Small intestine (tissue), 7 donors: ENCODE results near the gene SS18L1. TPM values are rescaled to one million over a fixed set of nuclear protein-coding genes. Genes with fewer than 3 reads are reported as not detected.

ENCODE experiments used
- DNase-seq, 2 donors: peaks; one replicate each; pipeline versions ENCODE4 v3.0.0 to v3.0.0-alpha.2; 2013
- FAIRE-seq: peaks from 2 replicates; lab custom pipeline; 2012; peaks lifted over from hg19 to GRCh38; lab: Jason Lieb, UNC
- H3K27ac ChIP-seq, 3 donors: one replicate each; pipeline ENCODE4 v1.5.1; 2013; ENCODE audit warnings: low read length in 2 of 3, mild to moderate bottlenecking in 2 of 3, control low read depth in 1 of 3, inconsistent platforms in 1 of 3, low read depth in 1 of 3, moderate library complexity in 1 of 3
- H3K27me3 ChIP-seq, 3 donors: one replicate each; pipeline ENCODE4 v1.6.1; 2013; ENCODE audit warnings: low read length in 3 of 3, inconsistent platforms in 1 of 3; ENCODE audit not compliant: control insufficient read depth in 3 of 3, insufficient read depth in 3 of 3
- H3K36me3 ChIP-seq, 3 donors: one replicate each; pipeline ENCODE4 v1.6.1; 2013; ENCODE audit warnings: low read length in 3 of 3, inconsistent platforms in 1 of 3, low read depth in 1 of 3, mild to moderate bottlenecking in 1 of 3, moderate library complexity in 1 of 3; ENCODE audit not compliant: control insufficient read depth in 3 of 3, insufficient read depth in 2 of 3
- H3K4me1 ChIP-seq, 3 donors: one replicate each; pipeline ENCODE4 v1.6.1; 2013; ENCODE audit warnings: low read length in 2 of 3, inconsistent platforms in 1 of 3, low read depth in 1 of 3, mild to moderate bottlenecking in 1 of 3, moderate library complexity in 1 of 3; ENCODE audit not compliant: control insufficient read depth in 3 of 3, insufficient read depth in 2 of 3
- H3K4me3 ChIP-seq, 3 donors: one replicate each; pipeline ENCODE4 v1.5.1; 2013; ENCODE audit warnings: low read length in 3 of 3, control low read depth in 1 of 3, inconsistent platforms in 1 of 3, low read depth in 1 of 3, mild to moderate bottlenecking in 1 of 3, moderate library complexity in 1 of 3
- H3K9me3 ChIP-seq, 2 donors: one replicate each; pipeline ENCODE4 v1.6.1; 2013; ENCODE audit warnings: low read depth in 1 of 2, low read length in 1 of 2; ENCODE audit not compliant: control insufficient read depth in 2 of 2, insufficient read depth in 1 of 2
- WGBS, 3 donors: extraction: QIAGEN DNeasy Blood & Tissue Kit; methylation state at CpG; one replicate each; pipeline ENCODE4 v1.1.7; 2013; 5-methylcytosine and 5-hydroxymethylcytosine counted together
- polyA plus RNA-seq, 4 donors: library from polyadenylated mRNA; stranded (reverse) in 3 of 4; unstranded in 1 of 4; fragments of 200-250 nt in 3 of 4; fragments of 120-200 nt in 1 of 4; gene quantifications; one replicate each; pipeline versions ENCODE4 v1.2.1 to v1.2.3, GENCODE V29; 2013
- donor health status: healthy with polysubstance abuse.
- donor health status: control.
- donor health status: control.
- donor health status: Bipolar disorder and iron deficiency.
- donor health status: healthy.

Gene SS18L1
- polyA plus RNA-seq, 4 donors = 7.5 to 17.5 (median 11.3) TPM

DNA sequence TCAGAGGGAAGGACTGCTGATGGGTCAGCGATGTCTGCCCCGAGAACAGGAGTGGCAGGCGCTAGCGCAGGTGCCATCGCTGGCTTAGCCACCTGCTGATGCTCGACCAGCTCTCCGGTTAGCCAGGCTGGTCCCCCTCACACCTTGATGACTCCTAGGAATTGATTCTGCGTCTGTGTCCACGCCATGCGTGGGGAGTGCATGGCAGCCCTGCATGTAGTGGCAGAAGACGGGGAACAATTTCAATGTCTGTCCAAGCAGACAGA lies 6.7 kb downstream of the SS18L1 start:
- WGBS, 3 donors = 95 to 97% (median 96%) methylated on average over 11 of the region's 11 CpGs
- H3K27ac ChIP-seq = no peak overlapping the region
- H3K36me3 ChIP-seq = peaks cover 0 to 37% (median 0%) of the 10 kb centered on the region in 3 donors
- peaks cover 2 to 8% of the 10 kb centered on the region in 2 donors for H3K9me3 ChIP-seq
- H3K4me1 ChIP-seq = peaks cover 0 to 5% (median 0%) of the 10 kb centered on the region in 3 donors
- DNase-seq (no peak), FAIRE-seq (no peak)
- no peaks in the 10 kb centered on the region for H3K27me3 ChIP-seq
- no peak overlapping the region for H3K4me3 ChIP-seq

DNA sequence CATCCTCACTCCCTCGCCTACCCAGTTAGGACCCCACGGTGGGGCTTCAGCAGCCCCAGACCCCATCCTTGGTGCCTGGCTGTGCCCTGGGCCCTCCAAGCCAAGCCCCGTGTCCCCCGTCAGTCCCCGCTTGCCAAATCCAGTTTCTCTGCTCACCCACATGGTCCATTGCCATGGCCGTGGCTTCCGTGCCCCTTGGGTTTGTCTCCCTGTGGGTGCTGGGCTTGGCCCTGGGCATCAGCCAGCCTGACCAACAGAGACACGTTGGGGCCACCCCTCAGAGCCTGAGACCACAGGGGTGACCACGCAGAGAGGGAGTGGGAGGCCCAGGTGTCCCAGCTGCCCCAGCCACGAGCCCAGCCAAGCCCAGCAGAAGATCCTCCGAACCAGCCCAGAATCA lies 7.7 kb downstream of the SS18L1 start:
- WGBS, 3 donors = 91 to 93% (median 91%) methylated on average over 10 to 11 of the region's 11 CpGs
- Histone ChIP-seq H3K36me3 (peaks cover 0 to 35% (median 0%) of the 10 kb centered on the region in 3 donors), H3K4me1 (peaks cover 0 to under 1% (median 0%) of the 10 kb centered on the region in 3 donors), H3K27me3 (no peaks in the 10 kb centered on the region), H3K9me3 (peaks cover 2 to 8% of the 10 kb centered on the region in 2 donors), H3K4me3 (no peak overlapping the region), H3K27ac (no peak overlapping the region)
- DNase-seq = no peak
- FAIRE-seq = no peak

DNA sequence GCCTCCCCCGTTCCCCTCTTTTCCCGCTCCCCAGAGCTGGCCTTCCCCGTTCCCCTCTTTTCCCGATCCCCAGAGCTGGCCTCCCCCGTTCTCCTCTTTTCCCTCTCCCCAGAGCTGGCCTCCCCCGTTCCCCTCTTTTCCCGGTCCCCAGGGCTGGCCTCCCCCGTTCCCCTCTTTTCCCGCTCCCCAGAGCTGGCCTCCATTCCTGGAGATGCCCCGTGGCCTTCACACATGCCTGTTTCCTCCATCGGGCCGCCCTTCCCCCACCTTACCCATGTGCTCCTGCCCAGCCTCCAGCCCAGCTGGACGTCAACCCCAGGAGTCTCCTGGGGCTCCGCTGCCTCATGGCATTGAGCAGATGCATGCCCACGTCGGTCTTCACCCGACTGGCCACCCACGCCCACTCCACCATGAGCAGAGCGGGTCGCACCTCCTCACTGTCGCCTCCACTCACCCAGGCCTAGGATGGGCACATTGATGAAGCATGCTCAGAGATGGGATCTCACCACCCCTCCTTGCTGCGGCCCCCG lies 8.3 kb downstream of the SS18L1 start:
- H3K27ac ChIP-seq = no peak overlapping the region
- no peak for FAIRE-seq
- no peak overlapping the region for H3K4me3 ChIP-seq
- peaks cover 0 to 4% (median 0%) of the 10 kb centered on the region in 3 donors for H3K4me1 ChIP-seq
- WGBS, 3 donors = 88 to 92% (median 90%) methylated on average over 20 to 23 of the region's 23 CpGs
- H3K27me3 ChIP-seq = no peaks in the 10 kb centered on the region
- H3K36me3 ChIP-seq = peaks cover 0 to 33% (median 0%) of the 10 kb centered on the region in 3 donors
- DNase-seq = no peak
- peaks cover 2 to 8% of the 10 kb centered on the region in 2 donors for H3K9me3 ChIP-seq

DNA sequence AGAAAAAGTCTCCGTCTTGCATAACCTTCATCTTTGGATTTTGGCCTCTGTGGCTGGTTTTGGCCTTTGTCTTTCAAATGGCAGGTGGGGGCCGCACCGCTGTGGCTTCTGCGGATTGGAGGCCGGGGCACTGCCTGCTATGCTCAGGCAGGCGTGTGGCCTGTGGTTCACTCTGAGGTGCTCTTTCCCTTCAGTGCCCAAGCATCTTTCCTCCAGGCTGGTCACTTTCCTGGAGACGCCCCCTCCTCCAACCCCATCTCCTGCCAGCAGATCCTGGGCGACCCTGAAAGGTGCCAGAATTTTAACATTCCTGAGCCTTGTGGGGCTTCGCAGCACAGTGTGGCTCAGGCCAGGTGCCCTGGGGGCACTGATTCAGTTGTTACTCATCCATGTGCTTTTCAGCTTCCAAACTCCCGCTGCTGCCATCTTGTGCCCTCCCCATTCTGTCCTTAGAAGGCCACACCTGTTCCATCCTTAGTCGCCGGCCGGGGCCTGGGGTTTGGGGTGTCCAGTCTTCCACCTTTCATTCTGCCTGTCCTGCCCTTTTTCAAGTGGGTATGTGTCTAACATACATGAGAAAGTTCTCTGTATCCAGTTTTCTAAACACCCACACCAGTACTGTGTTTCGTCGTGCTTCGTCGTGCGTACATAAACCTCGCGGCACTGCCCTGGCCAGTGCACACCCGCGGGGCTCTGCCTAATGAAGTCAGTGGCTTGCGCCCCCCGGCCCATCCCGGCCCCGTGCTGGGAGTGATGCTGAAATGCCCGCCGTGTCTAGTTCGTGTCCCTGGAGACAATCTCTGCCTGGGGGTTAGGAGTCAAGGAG lies 12.1 kb downstream of the SS18L1 start:
- peaks cover 0 to 51% (median 2%) of the 10 kb centered on the region in 3 donors for H3K36me3 ChIP-seq
- DNase-seq = no peak

DNA sequence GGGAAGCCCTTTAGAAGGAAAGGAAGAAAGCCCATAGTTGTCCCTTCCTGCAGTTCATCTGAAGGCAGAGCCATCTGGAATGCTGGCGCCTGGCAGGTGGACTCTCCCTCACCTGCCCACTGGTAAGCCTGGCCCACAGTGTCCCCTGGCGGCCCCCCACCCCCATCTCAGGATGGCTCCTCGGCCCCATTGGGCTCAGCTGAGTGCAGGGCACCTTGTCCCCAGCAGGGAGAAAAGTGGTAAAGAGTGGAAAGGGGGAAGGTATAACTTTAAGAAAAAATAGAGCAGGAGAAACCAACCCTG lies 12.6 kb downstream of the SS18L1 start:
- Histone ChIP-seq H3K36me3 (peaks cover 0 to 56% (median 2%) of the 10 kb centered on the region in 3 donors), H3K4me3 (no peak overlapping the region), H3K27me3 (no peaks in the 10 kb centered on the region), H3K9me3 (peaks cover 2 to 8% of the 10 kb centered on the region in 2 donors), H3K4me1 (peaks cover 0 to 4% (median 0%) of the 10 kb centered on the region in 3 donors), H3K27ac (no peak overlapping the region)
- 80 to 88% (median 83%) methylated on average over 3 of the region's 3 CpGs for WGBS, 3 donors
- FAIRE-seq (no peak), DNase-seq (no peak)

More for the DNA sequence above, 12.1 kb downstream of the SS18L1 start:
- no peak for FAIRE-seq
- H3K4me3 ChIP-seq = no peak overlapping the region
- no peak overlapping the region for H3K27ac ChIP-seq
- peaks cover 0 to 4% (median 0%) of the 10 kb centered on the region in 3 donors for H3K4me1 ChIP-seq
- H3K27me3 ChIP-seq = no peaks in the 10 kb centered on the region
- H3K9me3 ChIP-seq = peaks cover 2 to 8% of the 10 kb centered on the region in 2 donors
- WGBS, 3 donors = 91 to 96% (median 93%) methylated on average over 29 of the region's 29 CpGs

DNA sequence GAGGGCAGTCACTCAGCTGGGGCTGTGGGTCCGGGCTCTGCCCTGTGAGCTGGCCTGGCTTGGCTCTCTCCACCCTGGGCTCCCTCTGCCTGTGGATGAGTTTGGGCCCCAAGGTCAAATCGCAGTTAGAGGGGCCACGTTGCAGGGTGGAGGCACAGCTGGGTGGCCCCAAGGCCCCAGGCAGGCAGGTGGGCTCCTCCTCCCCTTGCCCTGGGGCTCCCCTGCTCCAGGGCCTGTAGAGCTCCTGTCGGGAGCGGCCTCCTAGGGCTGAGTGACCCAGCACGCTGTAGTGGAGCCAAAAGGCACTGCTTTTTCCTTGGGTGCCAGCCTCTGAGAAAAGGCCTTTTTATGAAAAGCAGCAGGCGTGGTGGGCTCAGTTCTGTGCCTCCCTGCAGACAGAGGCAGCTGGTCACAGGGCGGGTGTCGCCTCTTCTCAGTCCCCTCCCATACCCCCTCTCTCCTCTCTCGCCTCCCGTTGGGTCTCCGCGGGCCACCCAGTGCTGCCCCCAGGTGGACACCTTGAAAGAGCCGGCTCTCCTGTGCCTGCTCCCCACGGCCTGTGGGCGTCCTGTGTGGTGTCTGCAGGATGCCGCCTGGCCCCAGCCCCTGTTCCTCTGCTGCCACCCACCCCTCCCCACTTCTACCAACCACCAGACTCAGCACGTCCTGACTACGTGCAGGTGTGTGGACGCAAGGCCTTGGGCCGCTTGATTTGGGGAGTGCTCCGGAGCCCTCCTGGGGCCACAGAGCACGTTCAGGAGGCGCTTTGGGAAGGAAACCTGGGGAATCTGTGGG lies 13.2 kb downstream of the SS18L1 start:
- H3K9me3 ChIP-seq = peaks cover 2 to 8% of the 10 kb centered on the region in 2 donors
- H3K27ac ChIP-seq = no peak overlapping the region
- peaks cover 0 to 4% (median 0%) of the 10 kb centered on the region in 3 donors for H3K4me1 ChIP-seq
- H3K4me3 ChIP-seq = no peak overlapping the region
- H3K36me3 ChIP-seq = peaks cover 0 to 58% (median 2%) of the 10 kb centered on the region in 3 donors
- no peaks in the 10 kb centered on the region for H3K27me3 ChIP-seq
- WGBS, 3 donors = 52 to 56% (median 53%) methylated on average over 22 to 24 of the region's 24 CpGs
- peak; percentile 45 to 70 for DNase-seq
- FAIRE-seq = no peak

DNA sequence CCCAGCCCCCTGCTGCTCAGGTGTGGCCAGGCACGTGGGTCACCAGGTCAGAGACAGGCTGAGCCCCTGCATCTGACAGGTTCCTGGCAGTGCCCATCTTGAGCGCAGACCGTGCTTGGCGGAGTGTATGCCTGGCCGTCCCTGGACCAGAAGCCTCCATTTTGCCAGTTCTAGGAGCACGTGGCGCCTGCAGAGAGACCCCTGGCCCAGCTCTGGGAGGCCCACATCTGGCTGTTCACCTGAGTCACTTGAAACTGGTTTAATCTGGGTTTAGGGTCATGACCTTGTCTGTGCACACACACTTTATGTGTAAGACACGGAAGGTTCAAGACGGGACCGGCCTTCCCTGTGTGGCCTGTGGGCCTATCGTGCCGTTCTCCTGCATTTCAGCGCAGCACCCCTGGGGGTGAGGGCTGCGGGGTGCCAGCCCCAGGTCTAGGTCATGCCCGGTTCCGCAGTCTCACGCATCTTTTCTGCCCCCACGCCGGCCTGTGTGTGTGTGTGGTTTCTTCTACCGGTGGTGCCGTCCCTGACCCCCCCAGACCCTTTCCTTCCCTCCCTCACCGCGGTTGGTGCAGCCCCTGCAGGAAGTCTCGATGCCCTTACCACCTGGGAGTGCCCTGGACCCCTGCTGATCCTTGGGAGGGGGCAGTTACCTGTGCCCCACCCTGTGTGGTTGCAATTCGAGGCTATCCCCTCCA lies 14.0 kb downstream of the SS18L1 start:
- Histone ChIP-seq H3K9me3 (peaks cover 2 to 8% of the 10 kb centered on the region in 2 donors), H3K27ac (no peak overlapping the region), H3K36me3 (peaks cover 0 to 58% (median 2%) of the 10 kb centered on the region in 3 donors), H3K27me3 (no peaks in the 10 kb centered on the region), H3K4me1 (peaks cover 0 to 4% (median 0%) of the 10 kb centered on the region in 3 donors), H3K4me3 (no peak overlapping the region)
- FAIRE-seq (no peak), DNase-seq (no peak)
- WGBS, 3 donors = 88 to 89% (median 89%) methylated on average over 23 to 25 of the region's 25 CpGs

DNA sequence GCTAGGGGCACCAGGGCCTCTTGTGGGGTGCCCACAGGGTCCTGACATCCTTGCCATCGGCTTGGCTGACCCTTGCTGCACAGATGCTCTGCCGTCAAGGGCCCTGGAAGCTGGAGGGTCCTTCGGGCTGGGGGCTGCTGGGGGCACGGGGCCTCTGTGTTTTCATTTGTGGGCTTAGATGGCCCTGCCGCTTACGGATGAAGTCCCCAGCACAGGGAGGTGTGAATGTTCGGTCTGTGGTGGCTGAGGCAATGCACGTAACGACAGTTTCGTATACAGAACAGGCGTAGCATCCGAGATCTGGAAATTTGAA lies 14.5 kb downstream of the SS18L1 start:
- no peak for FAIRE-seq
- H3K36me3 ChIP-seq = peaks cover 0 to 60% (median 7%) of the 10 kb centered on the region in 3 donors

More for the DNA sequence above, 14.5 kb downstream of the SS18L1 start:
- no peak for DNase-seq
- peaks cover 2 to 8% of the 10 kb centered on the region in 2 donors for H3K9me3 ChIP-seq
- H3K27ac ChIP-seq = no peak overlapping the region
- 96 to 99% (median 96%) methylated on average over 12 of the region's 12 CpGs for WGBS, 3 donors
- H3K4me3 ChIP-seq = no peak overlapping the region
- peaks cover 0 to 4% (median 0%) of the 10 kb centered on the region in 3 donors for H3K4me1 ChIP-seq
- H3K27me3 ChIP-seq = no peaks in the 10 kb centered on the region
